ENCODE data around the gene NUP155.

- TF ChIP-seq CTCF (conservative IDR thresholded peaks at IDR 0.05; ENCODE audit: low read depth, low read length): no peak
- TF ChIP-seq ELK1 (IDR thresholded peaks at IDR 0.05; ENCODE audit: borderline replicate concordance, low read depth, low read length): no peak
- no peak for TF ChIP-seq RFX5 (IDR thresholded peaks at IDR 0.05; ENCODE audit: low read depth, low read length)
- TF ChIP-seq CEBPB (IDR thresholded peaks at IDR 0.05; ENCODE audit: low read depth, low read length): no peak
- TF ChIP-seq POLR2A (IDR thresholded peaks at IDR 0.05; ENCODE audit: low read depth, low read length): no peak
- peak; percentile 19; the same call in 1 of the 2 replicates for TF ChIP-seq USF2 (IDR thresholded peaks at IDR 0.05; ENCODE audit: low read depth, low read length)
- TF ChIP-seq RCOR1 (IDR thresholded peaks at IDR 0.05; ENCODE audit: insufficient replicate concordance, low read length): no peak
- TF ChIP-seq MXI1 (IDR thresholded peaks at IDR 0.05; ENCODE audit: borderline replicate concordance, low read depth, low read length): no peak
Measured at GRCh38 chr5:37251665-37252064, 119.2 kb downstream of the NUP155 start.

Data from IMR-90 (cell line).